ENCODE data around the gene MINDY3.

GRCh38 chr10:15763006-15763405, 97.3 kb downstream of the MINDY3 start:
- no peak for TF ChIP-seq POLR2A (IDR thresholded peaks at IDR 0.05)
- TF ChIP-seq CTCF (IDR thresholded peaks at IDR 0.05) = no peak
- TF ChIP-seq POLR2AphosphoS5 (IDR thresholded peaks at IDR 0.05) = no peak
- TF ChIP-seq EP300 (IDR thresholded peaks at IDR 0.05) = no peak
